ENCODE measurements around the gene CTNND2.

The CTNND2 gene

DNA sequence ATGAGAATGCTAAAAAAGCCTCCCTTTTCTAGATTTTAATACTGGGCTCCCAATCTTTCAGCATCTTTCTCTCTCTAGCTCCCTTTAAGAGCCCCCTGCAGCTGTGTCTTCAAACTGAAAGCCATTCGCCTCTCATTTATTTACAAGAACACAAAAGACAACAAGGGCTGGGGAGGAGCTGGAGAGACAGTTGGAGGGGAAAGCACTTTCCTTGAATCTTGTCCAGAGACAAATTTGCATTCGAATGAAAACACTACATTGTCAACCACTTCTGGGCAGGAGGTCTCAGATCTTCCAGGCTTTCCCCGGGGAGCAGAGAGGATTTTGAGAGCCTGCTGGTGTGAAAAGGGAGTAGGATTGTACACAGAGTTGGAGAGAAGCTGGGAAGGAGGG, 518.3 kb downstream of the CTNND2 start:
- no peak for DNase-seq (ENCODE audit: low spot score)

DNA sequence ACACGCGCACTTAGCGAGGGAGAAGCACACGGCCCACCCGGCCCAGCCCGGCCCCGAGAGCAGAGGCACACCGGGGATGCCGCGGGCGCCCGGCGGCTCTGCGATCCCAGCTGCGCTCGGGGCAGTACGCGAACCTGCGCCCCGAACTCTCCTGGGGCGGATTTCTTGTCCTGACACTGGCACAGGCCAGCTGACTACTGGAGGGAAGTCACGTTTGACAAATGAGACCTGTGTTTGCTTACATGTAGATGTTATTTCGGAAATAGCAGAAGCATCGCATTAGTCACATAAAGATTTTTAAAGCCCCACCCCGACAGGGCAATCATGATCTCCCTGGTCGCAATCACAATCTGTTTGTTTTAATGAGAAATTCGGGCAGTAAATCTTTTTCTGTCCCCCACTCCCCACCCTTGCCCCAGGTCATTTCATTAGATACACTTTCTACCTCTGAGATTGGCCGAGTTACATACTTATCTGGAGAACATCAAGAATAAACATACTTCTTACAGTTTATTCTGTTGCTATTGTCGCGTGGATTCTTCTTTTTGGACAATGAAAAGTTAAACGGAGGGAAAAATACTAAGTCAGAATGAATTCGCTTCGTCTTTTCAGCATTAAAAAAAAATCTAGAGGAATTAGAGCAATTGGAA, 518.9 kb downstream of the CTNND2 start:
- DNase-seq (ENCODE audit: low spot score) = no peak

DNA sequence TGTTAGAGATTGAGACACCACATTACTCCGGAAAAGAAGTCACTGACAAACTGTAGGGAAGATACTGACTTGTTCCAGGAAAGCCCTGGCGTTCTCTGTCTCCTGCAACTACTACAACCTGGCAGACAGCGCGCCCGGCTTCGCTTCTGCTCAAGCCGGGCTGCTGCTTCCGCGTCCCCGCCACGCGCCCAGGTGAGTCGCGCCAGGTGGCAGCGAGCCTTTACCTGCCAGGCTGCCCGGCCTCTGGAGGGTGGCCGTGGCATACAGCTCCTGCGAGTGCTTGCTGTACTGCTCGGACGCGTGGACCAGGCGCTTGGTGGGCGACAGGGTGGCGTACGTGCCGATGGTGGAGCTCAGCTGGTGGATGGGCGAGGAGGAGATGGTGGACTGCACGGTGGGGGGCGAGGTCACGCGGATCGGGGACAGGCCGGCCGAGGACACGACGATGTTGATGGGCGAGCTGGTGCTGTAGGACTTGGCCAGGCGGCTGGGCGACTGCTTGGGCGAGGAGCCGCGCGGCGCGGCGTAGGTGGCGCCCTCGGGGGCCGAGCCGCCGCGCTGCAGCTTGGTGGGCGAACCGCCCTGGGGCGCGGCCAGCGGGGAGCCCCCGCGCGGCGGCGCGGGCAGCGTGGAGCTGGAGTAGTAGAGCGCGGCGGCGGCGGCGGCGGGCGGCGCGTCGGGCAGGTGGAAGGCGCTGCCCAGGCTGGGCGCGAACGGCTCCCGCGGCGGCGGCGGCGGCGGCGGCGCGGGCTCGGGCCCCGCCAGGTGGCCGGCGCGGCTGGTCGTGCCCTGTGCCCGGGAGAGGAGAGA, 519.6 kb downstream of the CTNND2 start:
- no peak for DNase-seq (ENCODE audit: low spot score)

DNA sequence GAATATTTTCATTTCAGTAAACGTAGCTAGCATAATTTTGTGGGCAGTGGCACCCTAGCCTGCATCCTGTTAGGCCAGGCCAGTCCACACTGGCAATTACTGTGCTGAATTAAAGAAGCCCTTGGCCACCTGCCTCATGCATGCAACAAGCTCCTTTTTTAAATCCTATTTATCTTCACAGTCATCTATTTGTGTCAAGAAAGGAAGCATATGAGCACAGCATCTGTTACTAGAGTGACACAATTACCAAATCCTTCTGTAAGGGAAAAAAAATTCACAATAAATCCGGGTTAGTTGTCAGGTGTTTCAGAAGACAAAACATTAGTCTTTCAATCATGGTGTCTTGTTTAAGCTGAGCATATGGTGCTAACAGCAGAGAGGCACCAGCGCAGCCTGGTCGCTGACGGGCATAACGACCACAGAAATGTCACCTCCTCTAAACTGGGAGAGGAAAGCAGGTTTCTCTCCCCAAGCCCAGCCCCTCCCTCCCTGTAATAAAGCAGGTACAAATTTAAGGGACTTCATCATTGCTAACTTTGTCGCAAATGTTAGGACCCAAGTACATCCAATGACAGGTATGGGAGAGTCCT, 520.6 kb downstream of the CTNND2 start:
- DNase-seq (ENCODE audit: low spot score) = no peak

DNA sequence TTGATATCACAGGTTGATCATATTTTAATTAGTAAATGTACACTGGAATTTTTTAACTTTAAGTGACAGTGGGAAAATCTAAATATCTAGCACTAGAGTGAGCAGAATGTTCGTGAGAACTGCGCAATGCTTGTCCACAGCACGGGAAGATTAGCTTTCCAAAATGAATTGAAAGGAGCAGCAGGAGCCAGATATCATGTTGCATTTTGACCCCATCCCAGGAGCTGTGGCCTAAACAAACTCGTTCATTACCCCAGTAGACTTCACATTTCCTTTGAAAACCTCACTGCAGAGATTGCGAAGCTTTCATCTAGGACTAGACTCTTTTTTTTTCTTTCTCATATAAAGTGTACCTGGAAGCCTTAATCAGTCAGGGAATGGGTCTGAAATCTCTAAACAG, 525.8 kb downstream of the CTNND2 start:
- DNase-seq (ENCODE audit: low spot score) = no peak

DNA sequence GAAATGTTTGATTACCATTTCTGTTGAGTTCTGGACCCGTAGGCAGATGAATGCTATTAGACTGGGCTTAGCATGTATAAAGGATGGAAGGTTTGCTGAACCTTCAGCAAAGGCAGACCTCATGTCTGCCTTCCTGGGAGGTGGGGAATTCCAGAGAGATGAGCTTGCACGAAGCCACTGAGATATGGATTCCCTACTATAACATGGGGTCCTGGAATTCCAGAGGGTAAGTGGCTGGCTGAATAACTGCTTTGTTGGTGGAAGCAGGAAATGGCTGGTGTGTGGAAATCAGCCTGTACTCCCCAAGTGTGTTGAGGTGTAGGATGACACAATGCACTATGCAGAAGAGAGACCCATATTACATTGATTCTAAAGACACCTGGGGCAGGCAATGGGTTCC, 526.4 kb downstream of the CTNND2 start:
- DNase-seq (ENCODE audit: low spot score) = no peak

DNA sequence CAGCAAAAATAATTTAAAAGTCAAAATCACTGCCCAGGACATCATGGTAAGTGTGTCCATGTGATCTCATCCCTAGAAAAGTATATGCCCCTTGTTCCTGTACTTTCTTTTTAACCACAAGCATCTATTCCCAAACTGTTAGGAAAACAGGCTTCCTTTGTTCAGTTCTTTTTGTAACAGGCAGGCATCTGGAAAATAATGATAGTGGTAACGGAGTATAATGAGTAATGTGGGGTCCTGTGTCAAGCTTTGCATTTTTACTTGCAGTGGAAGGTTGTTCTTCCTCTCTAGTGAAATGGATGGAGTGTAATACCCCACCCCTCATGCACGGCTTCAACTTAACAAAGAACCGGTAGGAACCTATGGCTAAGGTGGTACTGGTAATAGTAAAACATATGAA, 532.1 kb downstream of the CTNND2 start:
- no peak for DNase-seq (ENCODE audit: low spot score)

DNA sequence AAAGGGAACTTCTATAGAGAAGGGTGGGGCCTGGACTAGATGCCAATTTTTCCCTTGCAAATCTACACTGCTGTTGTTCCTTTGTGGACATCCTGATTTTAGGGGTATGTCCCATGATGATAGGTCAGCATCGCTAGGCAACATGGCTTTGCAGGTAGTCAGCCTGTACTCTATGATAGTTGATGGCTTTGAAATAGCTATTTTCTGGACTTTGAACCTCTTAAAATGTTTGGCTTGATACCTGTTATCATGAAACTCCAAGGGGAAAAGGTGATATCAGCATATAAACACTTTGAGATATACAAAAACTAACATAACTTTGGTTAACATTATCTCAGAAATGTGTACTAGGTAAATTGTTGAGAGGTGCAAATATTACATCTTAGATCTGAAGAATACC, 533.2 kb downstream of the CTNND2 start:
- no peak for DNase-seq (ENCODE audit: low spot score)

DNA sequence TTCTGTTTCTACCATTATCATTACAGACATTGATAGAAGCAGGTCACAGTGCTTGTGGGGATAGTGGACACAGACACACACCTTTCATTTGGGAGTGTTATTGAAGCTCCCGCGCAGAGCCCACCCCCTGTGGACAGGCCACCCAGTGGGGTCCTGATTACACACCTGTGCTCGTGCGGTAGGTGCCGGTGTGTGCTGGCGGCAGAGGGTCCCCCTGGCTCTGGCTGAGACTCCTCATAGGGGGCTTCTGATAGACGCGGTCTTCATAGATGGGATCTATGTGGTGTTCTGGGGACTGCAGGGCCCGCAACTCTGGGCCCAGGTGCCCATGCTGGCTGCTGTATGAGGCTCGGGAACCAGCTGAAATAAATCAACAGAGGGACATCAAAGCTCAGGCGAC, 539.7 kb downstream of the CTNND2 start:
- no peak for DNase-seq (ENCODE audit: low spot score)

DNA sequence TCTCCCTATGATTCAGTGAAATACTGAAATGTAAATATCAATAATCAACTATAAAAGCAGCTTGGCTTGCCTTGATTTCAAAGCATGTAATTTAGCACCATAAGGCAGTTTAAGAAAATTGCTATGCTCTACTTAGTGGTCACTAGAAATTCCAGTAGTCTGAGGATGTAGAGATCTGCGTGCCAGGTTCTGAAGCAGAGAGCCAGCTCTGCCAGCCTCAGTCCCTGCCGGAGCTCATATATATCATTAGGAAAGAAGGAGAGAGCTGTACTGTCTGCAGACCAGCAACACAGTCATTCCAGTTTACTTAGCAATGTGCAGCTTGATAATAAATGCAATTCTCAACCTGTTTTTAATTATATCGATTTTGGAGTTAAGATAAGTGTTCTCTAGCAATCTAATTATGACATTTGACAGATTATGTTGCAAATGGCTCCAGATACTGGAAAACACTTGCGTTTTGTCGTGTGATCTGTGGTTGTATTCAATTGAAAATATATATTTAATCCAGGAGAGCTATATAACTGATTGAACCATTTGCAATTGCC, 540.5 kb downstream of the CTNND2 start:
- DNase-seq (ENCODE audit: low spot score) = no peak

DNA sequence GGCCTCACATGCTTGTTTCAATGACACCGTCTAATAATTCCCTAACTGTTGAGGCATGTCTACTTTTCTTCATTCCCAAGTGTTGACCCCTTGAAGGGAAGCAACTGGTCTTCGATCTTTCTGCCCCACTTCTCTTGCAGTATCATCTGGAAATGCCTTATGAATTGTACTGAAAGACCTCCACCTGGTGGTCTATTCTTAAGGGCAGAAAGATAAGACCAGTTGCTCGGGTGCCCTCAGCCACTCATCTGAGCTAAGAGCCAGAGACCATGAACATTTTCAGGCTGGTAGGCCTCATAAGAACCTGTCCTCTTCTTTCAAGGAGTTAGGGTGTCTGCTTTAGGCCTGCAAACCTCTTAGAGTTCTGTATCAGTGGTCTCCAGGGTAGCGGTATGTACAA, 542.5 kb downstream of the CTNND2 start:
- DNase-seq (ENCODE audit: low spot score) = no peak

DNA sequence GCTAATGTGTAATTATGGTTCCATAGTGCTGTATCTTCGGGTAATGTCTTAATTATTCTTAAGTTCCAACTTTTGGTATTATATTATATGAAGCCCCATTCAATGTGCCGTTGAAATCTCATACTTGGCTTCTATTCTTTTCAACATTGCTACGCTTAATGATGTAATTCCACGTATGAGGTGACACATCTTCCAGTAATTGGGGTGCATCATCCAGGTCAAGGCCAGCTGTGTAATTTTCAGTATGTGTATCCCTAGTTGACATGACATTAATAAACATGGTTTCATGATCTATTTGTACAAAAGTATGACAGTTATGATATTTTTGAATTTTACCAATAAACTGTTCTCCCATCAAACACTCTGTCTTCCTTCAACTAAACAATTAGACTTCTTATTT, 546.3 kb downstream of the CTNND2 start:
- DNase-seq (ENCODE audit: low spot score) = no peak

DNA sequence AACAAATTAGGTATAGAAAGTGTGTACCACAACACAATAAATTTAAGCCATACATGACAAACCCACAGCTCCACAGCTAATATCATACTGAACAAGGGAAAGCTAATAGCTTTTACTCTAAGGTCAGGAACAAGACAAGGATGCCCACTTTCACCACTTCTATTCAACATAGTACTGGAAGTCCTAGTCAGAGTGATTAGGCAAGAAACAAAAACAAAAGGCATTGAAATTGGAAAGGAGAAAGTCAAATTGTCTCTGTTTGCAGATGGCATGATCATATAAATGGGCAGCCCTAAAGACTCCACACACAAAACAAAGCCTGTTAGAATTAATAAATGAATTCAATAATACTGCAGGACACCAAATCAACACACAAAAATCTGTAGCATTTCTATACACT, 548.8 kb downstream of the CTNND2 start:
- no peak for DNase-seq (ENCODE audit: low spot score)

DNA sequence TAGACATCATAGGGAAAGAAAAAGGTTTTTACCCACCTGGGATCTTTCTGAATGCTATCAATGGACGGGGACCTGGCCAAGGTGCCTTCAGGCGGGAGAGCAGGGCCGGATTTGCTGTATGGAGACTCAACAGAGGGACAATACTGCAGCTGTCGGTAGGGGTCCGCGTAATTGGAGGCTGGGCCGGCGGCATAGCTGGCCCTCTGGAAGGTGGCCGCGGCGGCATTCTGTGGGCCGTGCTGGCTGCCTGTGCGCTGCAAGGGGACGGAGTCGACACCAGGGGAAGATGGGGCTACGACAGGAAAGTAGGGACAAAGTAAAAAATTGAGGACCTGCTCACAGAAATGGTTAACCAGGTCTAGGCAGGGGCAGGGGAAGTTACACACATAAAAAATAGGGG, 557.9 kb downstream of the CTNND2 start:
- DNase-seq (ENCODE audit: low spot score) = no peak

DNA sequence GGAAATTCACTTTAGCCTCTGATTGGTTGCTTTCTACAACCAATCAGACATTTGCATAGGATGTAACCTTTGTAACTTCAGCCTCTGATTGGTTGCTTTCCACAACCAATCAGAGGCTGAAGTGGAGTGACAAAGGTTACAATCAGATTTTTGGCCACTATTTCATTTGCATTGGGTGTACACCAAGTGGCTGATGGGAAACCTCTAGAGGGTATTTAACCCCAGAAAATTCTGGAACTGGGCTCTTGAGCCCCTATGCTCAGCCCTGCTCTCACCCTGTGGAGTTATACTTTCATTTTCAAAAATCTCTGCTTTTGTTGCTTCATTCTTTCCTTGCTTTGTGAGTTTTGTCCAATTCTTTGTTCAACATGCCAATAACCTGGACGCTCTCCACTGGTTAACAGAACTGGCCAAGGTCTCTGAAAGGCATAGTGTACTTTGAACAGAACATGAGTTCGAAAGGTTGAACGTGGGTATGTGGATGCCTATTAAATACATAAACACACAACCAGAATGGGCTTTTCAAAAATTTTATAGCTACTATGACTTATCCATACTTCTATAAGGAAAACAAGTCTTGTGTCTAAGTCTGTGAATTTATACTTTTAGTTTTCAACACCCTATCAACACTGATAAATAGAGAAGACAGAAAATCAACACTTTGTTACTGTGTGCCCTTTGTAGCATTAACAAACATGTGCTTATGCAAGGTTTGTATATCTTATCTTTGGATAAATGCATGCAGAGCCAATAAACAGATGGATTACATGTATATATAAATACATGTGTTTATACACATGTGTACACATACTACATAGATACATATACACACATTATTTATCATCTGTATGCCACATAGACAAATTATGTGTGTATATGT, 568.1 kb downstream of the CTNND2 start:
- DNase-seq (ENCODE audit: low spot score) = no peak

DNA sequence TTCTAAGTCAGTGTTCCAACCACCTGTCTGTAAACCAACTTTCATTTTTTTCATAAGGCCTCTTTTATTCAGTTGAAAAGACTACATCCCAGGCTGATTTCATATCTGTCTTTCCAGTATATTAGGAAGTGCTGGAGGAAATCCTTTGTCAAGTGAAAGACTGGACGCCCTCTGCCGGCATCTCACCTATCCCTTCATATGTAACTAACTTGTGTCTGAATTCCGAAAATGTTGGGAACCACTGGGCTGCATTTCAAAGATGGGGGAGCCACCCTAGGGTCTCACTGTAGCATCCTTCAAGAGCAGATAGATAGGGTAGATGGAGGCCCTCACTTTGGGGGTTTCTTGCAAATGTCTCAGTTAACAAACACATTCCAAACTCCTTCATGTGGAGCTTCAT, 569.8 kb downstream of the CTNND2 start:
- no peak for DNase-seq (ENCODE audit: low spot score)

DNA sequence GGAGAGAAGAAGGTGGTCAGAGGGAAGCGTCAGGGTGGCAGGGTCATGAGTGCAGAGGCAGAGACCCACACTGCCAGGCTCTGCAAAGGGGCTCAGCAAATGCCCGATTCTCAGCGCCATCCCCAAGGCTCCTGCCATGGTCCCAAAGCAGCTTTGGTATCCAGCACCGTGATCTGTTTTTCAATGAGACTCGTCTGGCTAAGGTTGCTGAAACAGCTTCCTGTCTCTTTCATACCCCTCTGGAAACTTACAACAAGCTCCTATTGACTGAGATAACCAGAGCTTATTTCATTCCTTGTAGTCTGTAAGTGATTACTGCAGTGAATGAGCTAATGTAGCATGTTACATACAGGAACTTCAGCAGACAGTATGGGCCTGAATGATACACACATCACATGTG, 574.6 kb downstream of the CTNND2 start:
- no peak for DNase-seq (ENCODE audit: low spot score)

DNA sequence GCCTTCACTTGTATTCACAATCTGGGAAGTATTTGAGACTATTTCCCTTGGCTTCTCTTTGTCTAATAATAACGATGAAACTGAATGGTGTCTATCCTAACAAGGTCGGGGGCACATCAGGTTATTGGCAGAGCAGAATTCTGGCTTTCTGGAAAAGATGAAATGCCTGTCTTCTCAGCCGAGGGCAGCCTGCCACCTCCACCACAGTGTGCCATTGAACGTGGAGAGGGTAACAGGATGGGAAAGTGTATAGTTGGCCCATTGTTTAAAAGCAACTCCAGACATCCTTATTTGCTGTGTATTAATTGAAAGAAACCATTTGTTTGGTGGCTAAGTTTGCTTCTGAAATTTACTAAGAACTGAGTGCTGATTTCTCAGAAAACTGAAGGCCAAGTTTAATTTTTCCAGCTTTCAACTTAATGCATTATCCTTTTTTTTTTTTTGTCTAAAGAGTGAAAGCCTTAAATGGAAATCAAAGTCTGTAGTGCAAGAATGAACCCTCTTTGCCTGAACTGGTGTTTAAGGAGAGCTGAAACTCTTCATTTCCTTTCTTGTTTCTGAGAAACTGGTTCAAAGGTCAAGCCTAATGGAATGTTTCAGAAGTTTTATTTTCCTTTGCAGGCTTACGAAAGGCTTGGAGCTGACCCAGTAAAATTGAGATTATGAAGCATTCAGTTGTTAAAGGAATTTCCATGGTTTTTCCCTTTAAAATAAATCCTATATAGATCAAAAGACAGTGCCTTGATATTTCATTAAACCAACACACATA, 579.5 kb downstream of the CTNND2 start:
- DNase-seq (ENCODE audit: low spot score) = no peak

DNA sequence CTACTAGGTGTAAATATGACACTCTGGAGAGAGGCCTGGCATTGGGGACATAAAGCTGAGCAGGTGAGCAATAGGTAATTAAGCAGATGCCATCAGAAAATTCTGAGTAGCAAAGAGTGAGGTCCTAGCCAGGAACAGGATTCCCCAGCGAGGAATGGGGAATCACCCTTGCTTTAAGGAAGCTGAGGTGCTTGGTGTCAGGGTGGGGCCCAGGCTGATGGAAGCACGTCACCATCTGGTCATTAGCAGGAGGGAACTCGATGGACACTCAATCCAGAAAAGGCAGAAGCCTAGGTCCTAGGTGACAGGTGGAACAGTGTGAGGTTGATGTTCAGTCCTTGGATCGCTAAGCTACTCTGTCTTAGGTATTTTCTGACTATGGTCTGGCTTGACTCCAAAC, 580.5 kb downstream of the CTNND2 start:
- DNase-seq (ENCODE audit: low spot score) = no peak

DNA sequence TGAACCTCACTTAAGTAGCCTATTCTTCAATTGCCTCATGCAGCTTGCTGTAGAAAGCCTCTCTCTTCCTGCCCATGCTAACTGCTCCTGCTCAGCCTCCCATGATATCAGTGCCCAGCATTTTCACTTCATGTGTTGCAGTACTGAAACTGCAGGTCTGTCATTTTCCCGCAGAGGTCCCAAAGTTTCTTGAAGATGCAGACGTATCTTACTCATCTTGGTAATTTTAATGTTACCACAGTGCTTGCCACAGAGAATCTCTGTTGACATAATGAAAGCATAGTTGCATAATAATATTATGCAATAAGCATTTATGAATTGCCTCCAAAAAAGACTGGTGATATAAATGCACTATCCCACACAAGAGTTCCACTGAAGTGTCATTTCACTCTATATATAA, 582.1 kb downstream of the CTNND2 start:
- no peak for DNase-seq (ENCODE audit: low spot score)

DNA sequence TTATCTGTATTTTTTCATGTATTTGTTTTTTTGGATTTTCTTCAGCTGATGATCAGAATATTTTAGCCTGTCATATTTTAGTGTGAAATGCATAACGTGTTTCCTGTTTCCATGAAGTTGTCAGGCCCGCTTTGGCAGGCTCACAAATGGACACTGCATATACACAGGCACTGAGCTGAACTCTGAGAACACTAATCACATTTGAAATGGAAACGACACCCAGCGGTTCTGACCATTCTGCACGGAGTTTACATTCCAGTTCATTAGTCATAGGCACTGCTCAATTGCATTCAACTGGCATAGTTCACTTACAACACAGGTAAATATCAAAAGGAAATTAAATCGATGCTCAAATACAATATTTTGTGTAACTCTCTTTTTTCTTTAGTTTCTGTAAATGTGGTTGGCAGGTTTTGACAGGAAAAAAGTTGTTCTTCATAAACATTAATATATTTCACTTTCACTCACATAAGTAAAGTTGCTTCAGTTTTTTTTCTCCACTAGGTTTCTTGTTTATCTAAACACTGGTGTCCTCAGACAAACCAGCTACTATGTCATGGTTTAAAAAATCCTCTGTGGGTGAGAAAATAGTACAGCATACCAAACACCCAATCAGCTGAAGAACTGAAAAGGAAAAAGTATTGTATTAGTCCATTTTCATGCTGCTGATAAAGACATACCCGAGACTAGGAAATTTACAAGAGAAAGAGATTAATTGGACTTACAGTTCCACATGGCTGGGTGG, 584.2 kb downstream of the CTNND2 start:
- DNase-seq (ENCODE audit: low spot score) = no peak
